H9 (cell line): ENCODE data around the gene PPM1B. TPM values are rescaled to one million over a fixed set of nuclear protein-coding genes. Genes with fewer than 3 reads are reported as not detected.

Source experiments
- DNase-seq: peaks from one replicate; pipeline ENCODE4 v3.0.0-alpha.2; 2017
- H2AFZ ChIP-seq: one replicate; pipeline ENCODE4 v1.6.1; 2013; ENCODE audit warnings: mild to moderate bottlenecking, low read length, control low read depth, moderate library complexity
- H2AK5ac ChIP-seq: 2 replicates; pipeline ENCODE4 v1.6.1; 2013; ENCODE audit warnings: low read length, control low read depth, mixed read lengths; ENCODE audit not compliant: insufficient read length
- H2BK120ac ChIP-seq: one replicate; pipeline ENCODE4 v1.6.1; 2013; ENCODE audit warnings: low read depth, mild to moderate bottlenecking, low read length, control low read depth, inconsistent platforms; ENCODE audit not compliant: poor library complexity, severe bottlenecking
- H2BK12ac ChIP-seq: 2 replicates; pipeline ENCODE4 v1.6.1; 2013; ENCODE audit warnings: low read length, control low read depth, mixed read lengths, low read depth; ENCODE audit not compliant: insufficient read length
- H2BK15ac ChIP-seq: 2 replicates; pipeline ENCODE4 v1.6.1; 2013; ENCODE audit warnings: low read depth, low read length, control low read depth
- H2BK20ac ChIP-seq: one replicate; pipeline ENCODE4 v1.6.1; 2013; ENCODE audit warnings: low read depth, mild to moderate bottlenecking, low read length, control low read depth, inconsistent platforms; ENCODE audit not compliant: poor library complexity, severe bottlenecking
- H2BK5ac ChIP-seq: 2 replicates; pipeline ENCODE4 v1.6.1; 2013; ENCODE audit warnings: low read length, control low read depth, mixed read lengths; ENCODE audit not compliant: insufficient read length
- H3K14ac ChIP-seq: 2 replicates; pipeline ENCODE4 v1.6.1; 2013; ENCODE audit warnings: low read length, control low read depth; ENCODE audit not compliant: insufficient read depth
- H3K18ac ChIP-seq: 2 replicates; pipeline ENCODE4 v1.6.1; 2013; ENCODE audit warnings: low read depth, mild to moderate bottlenecking, mixed read lengths, low read length, control low read depth; ENCODE audit not compliant: insufficient read length
- H3K23ac ChIP-seq: 2 replicates; pipeline ENCODE4 v1.6.1; 2013; ENCODE audit warnings: low read length, control low read depth, mixed read lengths, low read depth; ENCODE audit not compliant: insufficient read length
- H3K23me2 ChIP-seq: 2 replicates; pipeline ENCODE4 v1.6.1; 2013; ENCODE audit warnings: low read depth, mild to moderate bottlenecking, mixed read lengths, low read length, control low read depth; ENCODE audit not compliant: insufficient read length, poor library complexity, severe bottlenecking
- H3K27ac ChIP-seq: 2 replicates; pipeline ENCODE4 v1.5.1; 2013; ENCODE audit warnings: low read length, control low read depth, mixed read lengths, low read depth; ENCODE audit not compliant: insufficient read length
- H3K27me3 ChIP-seq: 2 replicates; pipeline ENCODE4 v1.6.1; 2013; ENCODE audit warnings: low read length, control low read depth, inconsistent platforms; ENCODE audit not compliant: insufficient read depth
- H3K4ac ChIP-seq: 2 replicates; pipeline ENCODE4 v1.6.1; 2013; ENCODE audit warnings: low read depth, mild to moderate bottlenecking, control low read depth, inconsistent platforms, low read length, moderate library complexity
- H3K4me1 ChIP-seq: 2 replicates; pipeline ENCODE4 v1.6.1; 2013; ENCODE audit warnings: low read length, control low read depth, inconsistent platforms; ENCODE audit not compliant: insufficient read depth
- H3K4me2 ChIP-seq: 2 replicates; pipeline ENCODE4 v1.6.1; 2013; ENCODE audit warnings: low read length, control low read depth, mixed read lengths; ENCODE audit not compliant: insufficient read length, insufficient read depth
- H3K56ac ChIP-seq: 2 replicates; pipeline ENCODE4 v1.6.1; 2013; ENCODE audit warnings: low read depth, mild to moderate bottlenecking, mixed read lengths, low read length, control low read depth; ENCODE audit not compliant: insufficient read length
- H3K79me1 ChIP-seq: 2 replicates; pipeline ENCODE4 v1.6.1; 2013; ENCODE audit warnings: low read depth, mild to moderate bottlenecking, moderate library complexity, low read length, control low read depth, inconsistent platforms; ENCODE audit not compliant: insufficient read depth, poor library complexity, severe bottlenecking
- H3K79me2 ChIP-seq: 2 replicates; pipeline ENCODE4 v1.6.1; 2013; ENCODE audit warnings: low read length, control low read depth, inconsistent platforms; ENCODE audit not compliant: insufficient read depth
- H3K9ac ChIP-seq: 2 replicates; pipeline ENCODE4 v1.6.1; 2013; ENCODE audit warnings: low read length, control low read depth, mixed read lengths; ENCODE audit not compliant: insufficient read length; ENCODE audit errors: extremely low read depth
- H3K9me3 ChIP-seq: one replicate; pipeline ENCODE4 v1.6.1; 2013; ENCODE audit warnings: low read depth, low read length, inconsistent platforms; ENCODE audit not compliant: control insufficient read depth
- H3T11ph ChIP-seq: one replicate; pipeline ENCODE4 v1.6.1; 2013; ENCODE audit warnings: mild to moderate bottlenecking, low read length, control low read depth, inconsistent platforms
- H4K20me1 ChIP-seq: one replicate; pipeline ENCODE4 v1.6.1; 2013; ENCODE audit not compliant: control insufficient read depth, insufficient read length, insufficient read depth
- H4K5ac ChIP-seq: 2 replicates; pipeline ENCODE4 v1.6.1; 2013; ENCODE audit warnings: low read depth, mild to moderate bottlenecking, mixed read lengths, low read length, control low read depth; ENCODE audit not compliant: insufficient read length
- H4K8ac ChIP-seq: replicated peaks from 2 replicates; pipeline ENCODE4 v1.6.1; 2013; ENCODE audit warnings: low read length, control low read depth, mixed read lengths, low read depth; ENCODE audit not compliant: insufficient read length
- H4K91ac ChIP-seq: 2 replicates; pipeline ENCODE4 v1.6.1; 2013; ENCODE audit warnings: low read depth, mild to moderate bottlenecking, moderate library complexity, mixed read lengths, low read length, control low read depth; ENCODE audit not compliant: insufficient read length
- H3K27ac Mint-ChIP-seq, 3 experiments: 2 replicates in 2 of 3; 3 replicates in 1 of 3; pipeline ENCODE4 v1.8.0; 2020 to 2021; ENCODE audit warnings: mixed read lengths in 3 of 3, mild to moderate bottlenecking in 1 of 3, moderate library complexity in 1 of 3
- H3K27me3 Mint-ChIP-seq: 2 replicates; pipeline ENCODE4 v1.8.0; 2021; ENCODE audit warnings: low read depth, mild to moderate bottlenecking, moderate library complexity, mixed read lengths
- H3K36me3 Mint-ChIP-seq, 3 experiments: 2 replicates in 2 of 3; 3 replicates in 1 of 3; pipeline ENCODE4 v1.8.0; 2020 to 2021; ENCODE audit warnings: low read depth in 3 of 3, mixed read lengths in 3 of 3; ENCODE audit not compliant: insufficient read depth in 1 of 3
- H3K4me1 Mint-ChIP-seq, 2 experiments: 2 replicates each; pipeline ENCODE4 v1.8.0; 2020; ENCODE audit warnings: mixed read lengths in 2 of 2
- H3K4me3 Mint-ChIP-seq, 2 experiments: 2 replicates in 1 of 2; 3 replicates in 1 of 2; pipeline ENCODE4 v1.8.0; 2020 to 2021; ENCODE audit warnings: mild to moderate bottlenecking in 2 of 2, mixed read lengths in 2 of 2, moderate library complexity in 1 of 2
- H3K9me3 Mint-ChIP-seq, 2 experiments: 2 replicates in 1 of 2; 3 replicates in 1 of 2; pipeline ENCODE4 v1.8.0; 2020; ENCODE audit warnings: mild to moderate bottlenecking in 2 of 2, mixed read lengths in 2 of 2, moderate library complexity in 1 of 2
- WGBS: extraction: QIAGEN DNeasy Blood & Tissue Kit; methylation state at CpG from one replicate; pipeline ENCODE4 v1.1.7; 2013; ENCODE audit warnings: missing lambda C conversion rate, low lambda C conversion rate, mixed read lengths; ENCODE audit not compliant: insufficient read length; ENCODE audit errors: extremely low coverage; 5-methylcytosine and 5-hydroxymethylcytosine counted together
- total RNA-seq: library from RNA; stranded (reverse); gene quantifications from 2 replicates; pipeline ENCODE4 v1.2.1, GENCODE V29; 2021
- TF ChIP-seq, protein P1 (sequence below): fragments of 200-600 bp; sonication (generic); conservative IDR thresholded peaks from 3 replicates; pipeline ENCODE4 v1.8.0; 2021; ENCODE audit warnings: antibody characterized with exemption, mild to moderate bottlenecking

Gene PPM1B
- total RNA-seq, 1 experiment from 2014 or later = 156 TPM

DNA sequence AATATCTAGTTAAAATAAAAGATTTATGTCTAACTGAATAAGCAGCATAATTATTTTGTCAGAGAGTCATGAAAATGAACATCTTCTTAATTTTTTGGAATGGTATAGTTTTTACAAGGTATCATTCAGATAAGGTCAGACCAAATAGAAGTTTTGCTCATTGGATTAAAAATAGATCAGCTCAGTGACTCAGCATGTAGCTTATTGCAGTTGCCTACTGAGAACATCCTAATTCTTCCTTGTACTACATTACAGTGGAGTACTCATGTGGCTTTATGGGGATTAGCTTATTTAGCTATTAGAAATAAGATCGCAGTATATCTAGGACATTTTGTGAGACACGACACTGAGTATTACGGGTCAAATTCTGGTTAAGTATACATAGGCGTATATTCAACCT, 38.2 kb upstream of the PPM1B start:
- H2AFZ ChIP-seq = no peak overlapping the region
- no peak overlapping the region for H2BK5ac ChIP-seq
- Mint-ChIP-seq H3K36me3 (peaks cover 2 to 30% (median 24%) of the 10 kb centered on the region in 3 experiments; a peak in 5 of 7 replicates), H3K9me3 (peaks cover 26 to 28% of the 10 kb centered on the region in 2 experiments), H3K27ac (peak overlapping the region; percentile 14 to 98 (median 86); a peak in 3 of 7 replicates), H3K27me3 (no peaks in the 10 kb centered on the region), H3K4me1 (peaks cover 57 to 62% of the 10 kb centered on the region in 2 experiments), H3K4me3 (no peak overlapping the region)
- H3K18ac ChIP-seq = no peak overlapping the region
- TF ChIP-seq, protein P1, sequence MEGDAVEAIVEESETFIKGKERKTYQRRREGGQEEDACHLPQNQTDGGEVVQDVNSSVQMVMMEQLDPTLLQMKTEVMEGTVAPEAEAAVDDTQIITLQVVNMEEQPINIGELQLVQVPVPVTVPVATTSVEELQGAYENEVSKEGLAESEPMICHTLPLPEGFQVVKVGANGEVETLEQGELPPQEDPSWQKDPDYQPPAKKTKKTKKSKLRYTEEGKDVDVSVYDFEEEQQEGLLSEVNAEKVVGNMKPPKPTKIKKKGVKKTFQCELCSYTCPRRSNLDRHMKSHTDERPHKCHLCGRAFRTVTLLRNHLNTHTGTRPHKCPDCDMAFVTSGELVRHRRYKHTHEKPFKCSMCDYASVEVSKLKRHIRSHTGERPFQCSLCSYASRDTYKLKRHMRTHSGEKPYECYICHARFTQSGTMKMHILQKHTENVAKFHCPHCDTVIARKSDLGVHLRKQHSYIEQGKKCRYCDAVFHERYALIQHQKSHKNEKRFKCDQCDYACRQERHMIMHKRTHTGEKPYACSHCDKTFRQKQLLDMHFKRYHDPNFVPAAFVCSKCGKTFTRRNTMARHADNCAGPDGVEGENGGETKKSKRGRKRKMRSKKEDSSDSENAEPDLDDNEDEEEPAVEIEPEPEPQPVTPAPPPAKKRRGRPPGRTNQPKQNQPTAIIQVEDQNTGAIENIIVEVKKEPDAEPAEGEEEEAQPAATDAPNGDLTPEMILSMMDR = no peak
- no peaks in the 10 kb centered on the region for H4K20me1 ChIP-seq
- no peak overlapping the region for H3K4me2 ChIP-seq
- no peaks in the 10 kb centered on the region for H3K9me3 ChIP-seq
- no CpG with 5 or more reads among the region's 4 CpGs for WGBS
- no peak overlapping the region for H2AK5ac ChIP-seq
- no peak overlapping the region for H3K9ac ChIP-seq
- no peak overlapping the region for H2BK12ac ChIP-seq
- no peaks in the 10 kb centered on the region for H3K27me3 ChIP-seq
- H4K91ac ChIP-seq = no peak overlapping the region
- H2BK20ac ChIP-seq = no peak overlapping the region
- no peaks in the 10 kb centered on the region for H3K23me2 ChIP-seq
- H3K27ac ChIP-seq = peak overlapping the region; percentile 66
- H3T11ph ChIP-seq = no peak overlapping the region
- H3K4ac ChIP-seq = no peak overlapping the region
- H3K79me1 ChIP-seq = no peaks in the 10 kb centered on the region
- no peak overlapping the region for H2BK15ac ChIP-seq
- H3K56ac ChIP-seq = no peak overlapping the region
- no peaks in the 10 kb centered on the region for H3K79me2 ChIP-seq
- 0 out of 2 replicates have a peak, but pooled peaks cover 5% of the 10 kb centered on the region for H3K4me1 ChIP-seq
- no peak overlapping the region for H4K5ac ChIP-seq
- DNase-seq = no peak
- H3K14ac ChIP-seq = no peak overlapping the region
- no peak overlapping the region for H4K8ac ChIP-seq
- no peak overlapping the region for H2BK120ac ChIP-seq
- H3K23ac ChIP-seq = no peak overlapping the region
